Naive thymus-derived CD4-positive, alpha-beta T cell (primary cell): ENCODE measurements around the gene TP53BP2. TPM values are rescaled to one million over a fixed set of nuclear protein-coding genes. Genes with fewer than 3 reads are reported as not detected.

Source experiments
- ATAC-seq: fragments of 150-1000 bp; cut with Tn5 transposase; 2 replicates; pipeline ENCODE4 v1.10.0; 2021; ENCODE audit warnings: mild to moderate bottlenecking, moderate library complexity
- CTCF ChIA-PET: fragments of 350-600 bp; sonication (Branson Sonifier 250); formaldehyde crosslinking; loops from one replicate; lab custom pipeline; 2021; ENCODE audit warnings: antibody characterized with exemption; lab: Charles Lee
- POLR2A ChIA-PET: fragments of 350-600 bp; sonication (Branson Sonifier 250); formaldehyde crosslinking; loops from one replicate; lab custom pipeline; 2021; ENCODE audit warnings: antibody characterized with exemption, inconsistent platforms; lab: Charles Lee
- DNase-seq, 9 donors: peaks; one replicate each; pipeline versions ENCODE4 v3.0.0 to v3.0.0-alpha.2; 2020 to 2022; ENCODE audit warnings: mixed read lengths in 1 of 9
- H3K27ac ChIP-seq: one replicate; pipeline ENCODE4 v1.7.0; 2013; ENCODE audit warnings: mild to moderate bottlenecking, low read depth, low read length, moderate library complexity
- H3K27me3 ChIP-seq, 2 donors: one replicate each; pipeline ENCODE4 v1.7.0; 2013; ENCODE audit warnings: low read length in 2 of 2, mild to moderate bottlenecking in 2 of 2, moderate library complexity in 2 of 2; ENCODE audit not compliant: control insufficient read depth in 2 of 2, insufficient read depth in 2 of 2
- H3K36me3 ChIP-seq, 3 experiments: 1 replicate in 2 of 3; 2 replicates in 1 of 3; pipeline ENCODE4 v1.7.0; 2013; ENCODE audit warnings: low read length in 3 of 3, mild to moderate bottlenecking in 3 of 3, moderate library complexity in 1 of 3; ENCODE audit not compliant: insufficient read depth in 3 of 3, control insufficient read depth in 2 of 3
- H3K4me1 ChIP-seq, 2 donors: one replicate each; pipeline ENCODE4 v1.7.0; 2013; ENCODE audit warnings: low read length in 2 of 2, mild to moderate bottlenecking in 2 of 2, moderate library complexity in 1 of 2; ENCODE audit not compliant: control insufficient read depth in 2 of 2, insufficient read depth in 2 of 2
- H3K4me3 ChIP-seq: 2 replicates; pipeline ENCODE4 v1.7.0; 2013; ENCODE audit warnings: mild to moderate bottlenecking, low read length
- H3K9me3 ChIP-seq, 3 experiments: 1 replicate in 2 of 3; 2 replicates in 1 of 3; pipeline ENCODE4 v1.7.0; 2013; ENCODE audit warnings: low read length in 3 of 3; ENCODE audit not compliant: control insufficient read depth in 2 of 3
- H3K27ac Mint-ChIP-seq, 9 donors: one replicate each; pipeline ENCODE4 v1.8.0; 2020 to 2022; ENCODE audit warnings: mixed read lengths in 9 of 9, mild to moderate bottlenecking in 8 of 9, moderate library complexity in 5 of 9, inconsistent platforms in 2 of 9
- H3K27me3 Mint-ChIP-seq, 5 donors: one replicate each; pipeline ENCODE4 v1.8.0; 2021 to 2022; ENCODE audit warnings: mixed read lengths in 5 of 5, mild to moderate bottlenecking in 1 of 5
- H3K36me3 Mint-ChIP-seq, 5 donors: one replicate each; pipeline ENCODE4 v1.8.0; 2020 to 2022; ENCODE audit warnings: mixed read lengths in 5 of 5, mild to moderate bottlenecking in 3 of 5, inconsistent platforms in 1 of 5
- H3K4me1 Mint-ChIP-seq, 7 donors: one replicate each; pipeline ENCODE4 v1.8.0; 2020 to 2022; ENCODE audit warnings: mixed read lengths in 7 of 7, mild to moderate bottlenecking in 3 of 7, inconsistent platforms in 1 of 7
- H3K4me3 Mint-ChIP-seq, 10 donors: one replicate each; pipeline ENCODE4 v1.8.0; 2020 to 2022; ENCODE audit warnings: mild to moderate bottlenecking in 10 of 10, mixed read lengths in 10 of 10, moderate library complexity in 6 of 10, inconsistent platforms in 2 of 10
- H3K9me3 Mint-ChIP-seq, 11 donors: one replicate each; pipeline ENCODE4 v1.8.0; 2020 to 2022; ENCODE audit warnings: mixed read lengths in 11 of 11, mild to moderate bottlenecking in 4 of 11, inconsistent platforms in 1 of 11, moderate library complexity in 1 of 11
- intact Hi-C, 2 donors: fragments of 100-400 bp; cut with micrococcal nuclease; formaldehyde crosslinking; loops; one replicate each; pipeline ENCODE4 v1.15.1; 2023
- polyA plus RNA-seq, 2 donors: library from polyadenylated mRNA; unstranded; fragments of 300-500 nt; fragmentation: Illumina TruSeq; gene quantifications; one replicate each; pipeline ENCODE4 v1.2.3, GENCODE V29; 2021
- total RNA-seq, 6 experiments: library from RNA in 5 of 6; stranded (reverse) in 5 of 6; gene quantifications; 1 replicate in 5 of 6; 2 replicates in 1 of 6; pipeline ENCODE4 v1.2.3 and lab custom pipeline; 2021 to 2026

The TP53BP2 gene
- total and polyA plus RNA-seq, 7 experiments from 2014 or later, result 8.4 to 120 (median 44.2) TPM

DNA sequence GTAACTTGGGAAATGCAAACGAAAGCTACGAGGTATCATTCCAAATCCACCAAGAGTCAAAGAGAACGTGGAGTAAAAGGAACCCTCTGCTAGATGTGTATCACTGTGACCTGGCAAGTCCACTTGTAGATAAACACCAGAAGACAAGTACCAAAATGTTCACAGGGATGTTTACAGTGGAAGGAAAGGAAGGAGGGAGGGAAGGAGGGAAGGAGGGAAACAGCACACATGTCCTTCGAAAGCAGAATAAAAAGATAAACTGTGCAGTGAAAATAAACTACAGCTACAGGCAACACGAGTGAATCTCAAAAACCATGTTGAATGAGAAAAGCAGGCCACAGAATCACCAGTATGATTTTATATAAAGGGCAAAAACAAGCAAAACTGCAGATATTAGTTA, 59.9 kb downstream of the TP53BP2 start:
- ChIA-PET CTCF (no interaction called here), POLR2A (interaction anchor here (0.6 kb wide), 1 partner anchor 846 kb away, joined by 4 read pairs; no protein-coding TSS in a partner anchor)
- DNase-seq (no peak), ATAC-seq (no peak)
- H3K27me3 Mint-ChIP-seq, result no peaks in the 10 kb centered on the region
- intact Hi-C loops, result no loop called here
- H3K4me1 Mint-ChIP-seq, result peaks cover 0 to 6% (median 0%) of the 10 kb centered on the region in 7 donors
- no peak overlapping the region for H3K27ac ChIP-seq
- H3K9me3 ChIP-seq, result no peaks in the 10 kb centered on the region
- H3K36me3 ChIP-seq, result peaks cover 0 to 39% (median 7%) of the 10 kb centered on the region in 3 experiments
- peaks cover 8 to 37% (median 16%) of the 10 kb centered on the region in 5 donors for H3K36me3 Mint-ChIP-seq
- H3K4me1 ChIP-seq, result no peaks in the 10 kb centered on the region
- no peaks in the 10 kb centered on the region for H3K9me3 Mint-ChIP-seq
- no peak overlapping the region for H3K4me3 Mint-ChIP-seq
- H3K4me3 ChIP-seq, result no peak overlapping the region
- H3K27me3 ChIP-seq, result no peaks in the 10 kb centered on the region
- no peak overlapping the region for H3K27ac Mint-ChIP-seq

DNA sequence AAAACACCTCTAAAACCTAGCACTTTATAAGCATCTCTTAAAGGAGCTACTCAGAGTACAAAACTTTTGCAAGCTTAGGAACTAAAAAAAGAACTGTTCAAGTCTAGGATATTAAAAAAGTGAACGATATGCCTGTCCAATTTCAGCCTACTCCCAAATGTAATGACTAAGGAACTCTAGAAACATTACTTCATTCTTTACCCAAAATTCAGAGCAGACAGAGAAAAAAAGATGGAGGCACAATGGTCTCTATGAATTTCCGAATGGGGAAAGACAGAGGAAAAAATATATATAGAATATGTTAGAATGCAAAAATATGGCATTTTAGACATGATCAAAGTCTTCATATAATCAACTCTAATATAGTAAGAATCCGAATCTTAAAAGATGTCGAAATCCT, 61.2 kb downstream of the TP53BP2 start:
- CTCF ChIA-PET, result no interaction called here

DNA sequence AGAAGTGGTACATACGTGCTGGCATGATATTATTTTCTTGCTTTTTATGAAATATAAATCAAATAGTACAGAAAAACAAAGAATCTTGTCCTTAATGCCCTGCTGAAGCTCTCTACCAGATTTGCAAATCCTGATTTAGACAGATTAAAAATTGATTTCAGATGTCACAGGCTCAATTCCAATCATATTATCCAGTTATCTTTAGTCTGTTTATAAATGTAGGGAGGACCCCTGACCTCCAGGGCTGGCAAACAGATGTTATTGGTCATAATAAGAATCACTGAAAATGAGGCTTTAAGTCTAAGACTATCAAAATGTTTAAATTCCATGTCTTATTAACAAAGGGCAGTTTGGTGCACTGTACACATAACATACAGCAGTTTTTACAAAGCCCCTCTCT, 62.1 kb downstream of the TP53BP2 start:
- H3K27ac ChIP-seq, result no peak overlapping the region
- no peaks in the 10 kb centered on the region for H3K4me1 ChIP-seq
- Mint-ChIP-seq H3K4me3 (no peak overlapping the region), H3K36me3 (peaks cover 13 to 50% (median 15%) of the 10 kb centered on the region in 5 donors), H3K27ac (peak overlapping the region in 4 of 9 donors; percentile 0 to 72 (median 50)), H3K9me3 (no peaks in the 10 kb centered on the region), H3K27me3 (no peaks in the 10 kb centered on the region), H3K4me1 (peaks cover 0 to 6% (median 0%) of the 10 kb centered on the region in 7 donors)
- H3K4me3 ChIP-seq, result no peak overlapping the region
- ChIA-PET POLR2A (no interaction called here), CTCF (no interaction called here)
- ATAC-seq (no peak), DNase-seq (no peak)
- H3K9me3 ChIP-seq, result no peaks in the 10 kb centered on the region
- intact Hi-C loops, result no loop called here
- H3K27me3 ChIP-seq, result no peaks in the 10 kb centered on the region
- H3K36me3 ChIP-seq, result peaks cover 0 to 50% (median 12%) of the 10 kb centered on the region in 3 experiments

More for the DNA sequence above, 61.2 kb downstream of the TP53BP2 start:
- peaks cover 0 to 6% (median 0%) of the 10 kb centered on the region in 7 donors for H3K4me1 Mint-ChIP-seq
- no peak overlapping the region for H3K4me3 ChIP-seq
- H3K36me3 Mint-ChIP-seq, result peaks cover 8 to 47% (median 16%) of the 10 kb centered on the region in 5 donors
- H3K27me3 Mint-ChIP-seq, result no peaks in the 10 kb centered on the region
- H3K4me1 ChIP-seq, result no peaks in the 10 kb centered on the region
- peak overlapping the region in 3 of 9 donors; percentile 1 to 22 (median 8) for H3K27ac Mint-ChIP-seq
- no peak overlapping the region for H3K4me3 Mint-ChIP-seq
- H3K27ac ChIP-seq, result no peak overlapping the region
- H3K9me3 Mint-ChIP-seq, result no peaks in the 10 kb centered on the region
- H3K36me3 ChIP-seq, result peaks cover 0 to 49% (median 11%) of the 10 kb centered on the region in 3 experiments
- intact Hi-C loops, result no loop called here
- no peak for ATAC-seq
- POLR2A ChIA-PET, result interaction anchor here (0.6 kb wide), 1 partner anchor 25 kb away, joined by 8 read pairs; no protein-coding TSS in a partner anchor
- no peak for DNase-seq
- no peaks in the 10 kb centered on the region for H3K27me3 ChIP-seq
- no peaks in the 10 kb centered on the region for H3K9me3 ChIP-seq

DNA sequence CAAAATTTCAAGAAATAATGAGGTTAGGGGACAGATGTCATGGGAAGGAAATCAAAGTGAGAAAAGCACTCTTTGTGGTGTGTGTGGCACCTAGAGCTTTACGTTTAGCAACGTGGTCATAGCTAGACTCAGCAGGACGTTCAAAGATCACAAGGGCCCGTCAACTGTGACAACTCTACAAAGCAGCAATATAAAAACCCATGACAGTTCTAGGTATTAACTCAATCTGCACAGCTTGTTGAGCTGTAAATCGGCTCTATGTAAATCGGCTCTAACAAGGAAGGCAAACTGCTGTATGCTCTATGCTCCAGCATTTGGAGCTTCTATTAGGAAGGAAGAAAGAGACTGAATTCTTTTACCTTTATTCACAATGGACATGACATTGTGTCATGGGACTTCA, 64.8 kb downstream of the TP53BP2 start:
- ATAC-seq, result no peak
- Mint-ChIP-seq H3K4me1 (peaks cover 0 to 13% (median 7%) of the 10 kb centered on the region in 7 donors), H3K4me3 (no peak overlapping the region), H3K36me3 (peaks cover 11 to 55% (median 19%) of the 10 kb centered on the region in 5 donors), H3K27me3 (no peaks in the 10 kb centered on the region), H3K9me3 (no peaks in the 10 kb centered on the region), H3K27ac (peak overlapping the region in 5 of 9 donors; percentile 14 to 67 (median 34))
- ChIA-PET CTCF (interaction anchor here (1.5 to 1.8 kb wide), 2 partner anchors 32 to 65 kb away, joined by 5 to 6 read pairs; no protein-coding TSS in a partner anchor), POLR2A (interaction anchor here (1.5 kb wide), 1 partner anchor 65 kb away, joined by 4 read pairs; the partner anchor contains the start of gene TP53BP2)
- Histone ChIP-seq H3K27ac (no peak overlapping the region), H3K9me3 (no peaks in the 10 kb centered on the region), H3K27me3 (no peaks in the 10 kb centered on the region), H3K36me3 (peaks cover 0 to 60% (median 18%) of the 10 kb centered on the region in 3 experiments), H3K4me1 (peaks cover 0 to 4% of the 10 kb centered on the region in 2 donors), H3K4me3 (no peak overlapping the region)
- no peak for DNase-seq
- intact Hi-C loops, result no loop called here

DNA sequence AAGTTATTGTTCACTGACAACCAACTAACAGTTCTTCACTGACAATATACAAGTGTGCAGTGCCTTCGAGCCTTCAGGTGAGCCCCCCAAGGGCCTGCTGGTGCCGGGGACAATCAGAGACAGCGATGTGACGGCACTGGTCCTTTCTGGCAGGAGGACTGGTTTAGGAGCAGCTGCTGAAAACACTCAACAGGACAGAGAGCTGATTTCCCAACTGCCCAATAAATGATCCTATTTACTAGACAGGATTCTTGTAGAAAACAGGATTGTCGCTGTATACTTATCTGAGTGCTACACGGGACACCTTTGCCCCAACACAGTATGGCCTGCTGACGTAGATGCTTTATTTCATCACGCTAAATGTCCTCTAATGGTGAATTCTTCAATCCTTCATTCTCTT, 65.4 kb downstream of the TP53BP2 start:
- Histone ChIP-seq H3K36me3 (peaks cover 0 to 64% (median 23%) of the 10 kb centered on the region in 3 experiments), H3K27ac (no peak overlapping the region), H3K27me3 (no peaks in the 10 kb centered on the region), H3K4me1 (peaks cover 0 to 11% of the 10 kb centered on the region in 2 donors), H3K4me3 (no peak overlapping the region), H3K9me3 (no peaks in the 10 kb centered on the region)
- Mint-ChIP-seq H3K27me3 (no peaks in the 10 kb centered on the region), H3K27ac (peak overlapping the region in 2 of 9 donors; percentile 34 to 67), H3K36me3 (peaks cover 9 to 52% (median 19%) of the 10 kb centered on the region in 5 donors), H3K4me3 (no peak overlapping the region), H3K9me3 (no peaks in the 10 kb centered on the region), H3K4me1 (peaks cover 0 to 18% (median 6%) of the 10 kb centered on the region in 7 donors)
- DNase-seq (no peak), ATAC-seq (no peak)
- CTCF ChIA-PET, result interaction anchor here (1.5 to 1.8 kb wide), 2 partner anchors 31 to 66 kb away, joined by 5 to 6 read pairs; no protein-coding TSS in a partner anchor
- POLR2A ChIA-PET, result interaction anchor here (0.6 to 1.5 kb wide), 2 partner anchors 66 to 301 kb away, joined by 3 to 4 read pairs; partner anchors contain the start of gene TP53BP2
- intact Hi-C loops, result no loop called here

DNA sequence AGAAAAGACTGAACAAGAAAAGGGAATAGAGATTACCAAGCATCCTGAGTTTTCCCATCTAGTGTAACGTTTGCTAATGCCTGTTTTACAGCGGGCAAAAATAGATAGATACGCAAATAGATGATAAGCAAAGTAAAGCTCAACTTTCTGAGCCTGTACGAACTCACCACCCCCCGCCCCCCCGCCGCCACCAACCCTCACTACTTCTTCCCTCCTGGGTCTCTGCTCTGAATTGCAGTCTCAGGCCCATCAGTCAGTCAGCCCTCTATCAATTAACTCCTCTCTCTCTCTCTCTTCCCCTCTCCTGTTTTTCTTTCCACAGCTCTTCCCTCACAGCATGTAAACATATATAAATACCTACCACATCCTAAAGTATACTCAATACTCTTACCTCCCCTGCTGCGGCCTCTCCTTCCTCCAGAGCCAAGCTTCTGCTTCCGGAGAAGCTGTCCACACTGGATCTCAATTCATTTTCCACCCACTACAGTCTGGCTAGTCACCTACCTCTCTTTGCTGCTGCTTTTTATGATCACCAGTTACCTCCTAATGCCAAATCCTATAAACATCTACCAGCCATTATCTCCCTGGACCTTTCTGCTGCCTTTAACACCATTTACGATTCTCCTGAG, 68.8 kb downstream of the TP53BP2 start:
- peak overlapping the region in 8 of 9 donors; percentile 37 to 91 (median 63) for H3K27ac Mint-ChIP-seq
- H3K4me1 ChIP-seq, result peaks cover 0 to 11% of the 10 kb centered on the region in 2 donors
- CTCF ChIA-PET, result interaction anchor here (1.4 kb wide), 1 partner anchor 27 kb away, joined by 5 read pairs; no protein-coding TSS in a partner anchor
- no peaks in the 10 kb centered on the region for H3K27me3 Mint-ChIP-seq
- peaks cover 0 to 22% (median 4%) of the 10 kb centered on the region in 7 donors for H3K4me1 Mint-ChIP-seq
- ATAC-seq, result no peak
- intact Hi-C loops, result no loop called here
- no peak overlapping the region for H3K4me3 ChIP-seq
- H3K36me3 Mint-ChIP-seq, result peaks cover 10 to 56% (median 25%) of the 10 kb centered on the region in 5 donors
- POLR2A ChIA-PET, result interaction anchor here (0.7 kb wide), 1 partner anchor 1085 kb away, joined by 3 read pairs; no protein-coding TSS in a partner anchor
- no peaks in the 10 kb centered on the region for H3K27me3 ChIP-seq
- H3K9me3 Mint-ChIP-seq, result no peaks in the 10 kb centered on the region
- no peak for DNase-seq
- H3K4me3 Mint-ChIP-seq, result no peak overlapping the region
- H3K9me3 ChIP-seq, result no peaks in the 10 kb centered on the region
- H3K27ac ChIP-seq, result no peak overlapping the region
- peaks cover under 1 to 78% (median 30%) of the 10 kb centered on the region in 3 experiments for H3K36me3 ChIP-seq
